ENCODE measurements around the gene THBS3. TPM values are rescaled to one million over a fixed set of nuclear protein-coding genes. Genes with fewer than 3 reads are reported as not detected.
"Not testable (repeated sequence)": the region's sequence is repeated elsewhere in the genome, so short reads cannot be mapped to it uniquely, and the experiment has no call there.

THBS3 gene
- total RNA-seq, 2 experiments from 2014 or later: 25.1 to 26.3 TPM

DNA sequence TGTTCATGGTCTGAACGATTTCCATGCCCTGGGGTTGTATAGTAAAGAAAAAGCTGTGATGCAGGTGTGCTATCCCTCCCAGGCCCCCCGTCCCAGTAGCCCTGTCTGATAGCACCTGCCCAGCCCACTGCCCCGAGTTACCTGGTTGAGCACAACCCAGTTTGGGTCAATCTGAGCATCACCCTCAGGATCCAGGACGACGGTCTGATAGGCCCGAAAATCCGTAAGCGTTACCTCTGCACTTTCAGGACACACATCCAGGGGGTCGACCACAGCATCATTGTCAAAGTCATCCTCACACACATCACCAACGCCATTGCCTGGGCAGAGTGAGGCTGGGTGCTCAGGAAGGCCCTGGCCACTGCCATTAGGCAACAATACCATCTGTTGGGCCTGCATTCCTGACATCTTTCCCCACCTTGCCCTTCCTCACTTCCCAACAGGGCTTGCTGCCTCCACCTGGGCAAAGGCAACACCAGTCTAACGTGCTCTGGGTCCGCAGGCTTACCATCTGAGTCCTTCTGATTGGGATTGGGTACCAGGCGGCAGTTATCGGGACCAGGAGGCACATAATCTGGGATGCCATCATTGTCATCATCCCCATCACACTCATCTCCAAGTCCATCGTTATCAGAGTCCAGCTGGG, 9.7 kb downstream of the THBS3 start:
- peaks cover 16% of the 10 kb centered on the region for H3K4me1 Mint-ChIP-seq
- no peak for DNase-seq
- POLR2A ChIA-PET: no interaction called here
- H3K9me3 Mint-ChIP-seq: no peaks in the 10 kb centered on the region
- H3K27me3 Mint-ChIP-seq: no peaks in the 10 kb centered on the region
- no peak overlapping the region for H3K27ac Mint-ChIP-seq
- no peak for ATAC-seq (ENCODE audit: low read depth)
- H3K4me3 Mint-ChIP-seq: no peak overlapping the region
- no peaks in the 10 kb centered on the region for H3K36me3 Mint-ChIP-seq

DNA sequence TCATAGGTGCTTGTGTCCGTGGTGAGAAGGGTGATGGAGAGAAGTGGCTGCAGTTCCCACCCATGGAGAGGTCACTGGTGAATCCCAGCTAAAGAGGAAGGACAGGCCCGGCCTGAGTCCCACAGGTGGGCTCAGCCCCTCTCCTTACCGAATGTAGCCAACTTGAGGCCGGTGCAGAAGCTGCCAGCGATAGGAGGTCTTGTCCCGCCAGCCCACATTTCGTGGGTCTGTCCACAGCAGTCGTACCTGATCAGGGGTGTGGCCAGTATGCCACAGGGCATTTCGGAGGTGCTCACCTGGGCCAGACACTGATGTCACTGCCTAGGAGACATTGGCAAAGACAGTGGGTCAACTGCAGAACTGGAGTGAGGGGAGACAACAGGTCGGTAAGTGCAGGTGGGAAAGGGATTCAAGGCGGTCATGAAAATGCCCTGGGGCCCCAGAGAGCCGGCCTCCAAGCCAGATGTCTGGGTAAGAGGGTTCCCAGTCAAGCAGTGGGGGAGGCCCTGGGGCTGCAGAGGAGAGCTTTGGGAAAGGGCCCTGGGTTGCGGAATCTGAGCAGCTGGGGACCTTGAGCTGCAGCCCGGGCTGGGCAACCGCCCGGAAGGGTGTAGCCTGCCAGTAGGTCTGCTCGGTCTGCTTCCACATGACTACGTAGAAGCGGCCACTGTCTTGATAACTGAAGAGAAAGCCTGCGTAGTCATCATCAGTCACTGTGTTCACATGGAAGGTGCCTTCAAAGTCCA, 10.6 kb downstream of the THBS3 start:
- ATAC-seq (ENCODE audit: low read depth) (no peak), DNase-seq (no peak)
- no peak overlapping the region for H3K4me3 Mint-ChIP-seq

DNA sequence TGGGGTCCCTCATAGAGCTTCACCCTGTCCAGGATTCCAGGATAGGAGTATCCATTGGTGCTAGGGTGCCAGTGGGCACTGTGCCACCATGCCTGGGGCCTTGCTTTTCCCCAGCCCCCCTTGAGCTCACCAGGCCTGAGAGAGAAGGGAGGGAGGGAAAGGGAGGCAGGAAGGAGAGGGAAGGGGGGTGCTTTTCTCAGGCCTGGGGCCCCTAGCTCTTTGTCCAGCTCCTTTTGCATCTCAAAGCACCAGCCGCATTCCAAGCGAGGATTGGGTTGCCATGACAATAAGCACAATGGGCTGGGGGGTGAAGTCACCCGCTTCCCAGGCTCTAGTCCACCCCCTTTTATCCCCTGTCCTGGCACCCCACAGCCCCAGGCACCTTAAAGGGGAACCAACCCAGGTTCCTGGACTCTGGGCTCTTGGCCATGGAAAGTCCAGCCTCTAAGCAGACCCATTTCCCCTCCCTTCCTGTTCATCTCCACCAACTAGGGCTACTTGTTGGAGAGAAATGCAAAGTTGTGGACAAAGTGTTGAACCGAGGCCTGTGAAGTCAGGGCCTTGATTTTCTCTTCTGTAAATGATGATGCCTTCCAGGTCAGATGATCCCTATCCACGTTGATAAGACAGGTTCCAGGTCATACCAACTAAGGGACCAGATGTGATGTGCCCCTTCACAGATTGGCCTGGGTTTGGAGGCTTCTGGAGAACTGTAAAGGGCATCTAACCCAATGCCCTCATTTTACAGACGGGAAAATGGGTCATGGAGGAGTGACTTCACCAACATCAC, 11.4 kb downstream of the THBS3 start:
- POLR2A ChIA-PET: interaction anchor here (0.6 to 0.8 kb wide), 2 partner anchors 42 to 48 kb away, joined by 3 read pairs; no protein-coding TSS in a partner anchor
- DNase-seq (no peak), ATAC-seq (ENCODE audit: low read depth) (no peak)
- Mint-ChIP-seq H3K27ac (no peak overlapping the region), H3K4me1 (peaks cover 27% of the 10 kb centered on the region), H3K9me3 (no peaks in the 10 kb centered on the region), H3K27me3 (no peaks in the 10 kb centered on the region), H3K4me3 (no peak overlapping the region), H3K36me3 (no peaks in the 10 kb centered on the region)

More for the DNA sequence above, 10.6 kb downstream of the THBS3 start:
- Mint-ChIP-seq H3K27ac (no peak overlapping the region), H3K36me3 (no peaks in the 10 kb centered on the region), H3K27me3 (no peaks in the 10 kb centered on the region), H3K4me1 (peaks cover 25% of the 10 kb centered on the region), H3K9me3 (no peaks in the 10 kb centered on the region)
- POLR2A ChIA-PET: no interaction called here

GRCh38 chr1:155195201-155196102, 12.2 kb downstream of the THBS3 start:
- Mint-ChIP-seq H3K27ac (peak overlapping the region; percentile 74), H3K27me3 (no peaks in the 10 kb centered on the region), H3K4me3 (peak overlapping the region; percentile 73), H3K4me1 (peaks cover 27% of the 10 kb centered on the region), H3K9me3 (no peaks in the 10 kb centered on the region), H3K36me3 (no peaks in the 10 kb centered on the region)
- ATAC-seq (ENCODE audit: low read depth) (no peak), DNase-seq (no peak)
- POLR2A ChIA-PET: interaction anchor here (0.6 to 3.5 kb wide), 13 partner anchors 8 to 862 kb away, joined by 3 to 78 read pairs (median 9); partner anchors contain the start of genes KRTCAP2, MTX1, SCAMP3 and THBS3

- H3K36me3 Mint-ChIP-seq; H3K9me3 Mint-ChIP-seq; DNase-seq; ATAC-seq (ENCODE audit: low read depth); H3K27me3 Mint-ChIP-seq: not testable (repeated sequence)
- H3K4me1 Mint-ChIP-seq: peaks cover 27% of the 10 kb centered on the region
- POLR2A ChIA-PET: interaction anchor here (0.8 to 3.5 kb wide), 16 partner anchors 9 to 342 kb away, joined by 3 to 78 read pairs (median 6); partner anchors contain the start of genes KRTCAP2, MTX1, PBXIP1 and SCAMP3
- H3K4me3 Mint-ChIP-seq: peak overlapping the region; percentile 92
- peak overlapping the region; percentile 97 for H3K27ac Mint-ChIP-seq
Observed at GRCh38 chr1:155193991-155194240, 13.8 kb downstream of the THBS3 start.

- Mint-ChIP-seq H3K9me3 (no peaks in the 10 kb centered on the region), H3K4me1 (peaks cover 27% of the 10 kb centered on the region), H3K4me3 (peak overlapping the region; percentile 92), H3K27ac (peak overlapping the region; percentile 97), H3K36me3 (no peaks in the 10 kb centered on the region), H3K27me3 (no peaks in the 10 kb centered on the region)
- POLR2A ChIA-PET: interaction anchor here (0.6 to 3.5 kb wide), 17 partner anchors 9 to 552 kb away, joined by 3 to 78 read pairs (median 7); partner anchors contain the start of genes KRTCAP2, MTX1, PBXIP1 and SCAMP3
- DNase-seq (peak; percentile 84), ATAC-seq (ENCODE audit: low read depth) (peak; percentile 51)
Observed at GRCh38 chr1:155193275-155193990, 14.3 kb downstream of the THBS3 start.

GRCh38 chr1:155192346-155193274, 15.1 kb downstream of the THBS3 start:
- Mint-ChIP-seq H3K4me3 (peak overlapping the region; percentile 92), H3K27me3 (no peaks in the 10 kb centered on the region), H3K9me3 (no peaks in the 10 kb centered on the region), H3K27ac (peak overlapping the region; percentile 97), H3K36me3 (peaks cover 2% of the 10 kb centered on the region), H3K4me1 (peaks cover 32% of the 10 kb centered on the region)
- POLR2A ChIA-PET: interaction anchor here (0.6 to 3.5 kb wide), 13 partner anchors 9 to 553 kb away, joined by 3 to 78 read pairs (median 7); partner anchors contain the start of genes KRTCAP2, MTX1, SCAMP3 and THBS3
- ATAC-seq (ENCODE audit: low read depth) (no peak), DNase-seq (no peak)

- DNase-seq (no peak), ATAC-seq (ENCODE audit: low read depth) (no peak)
- H3K9me3 Mint-ChIP-seq: no peaks in the 10 kb centered on the region
- H3K4me3 Mint-ChIP-seq: peak overlapping the region; percentile 72
- peaks cover 32% of the 10 kb centered on the region for H3K4me1 Mint-ChIP-seq
- peak overlapping the region; percentile 97 for H3K27ac Mint-ChIP-seq
- no peaks in the 10 kb centered on the region for H3K27me3 Mint-ChIP-seq
- H3K36me3 Mint-ChIP-seq: peaks cover 2% of the 10 kb centered on the region
- POLR2A ChIA-PET: interaction anchor here (0.8 to 3.5 kb wide), 3 partner anchors 14 to 17 kb away, joined by 4 to 65 read pairs (median 6); partner anchors contain the start of genes MTX1 and THBS3
Observed at GRCh38 chr1:155191904-155192303, 15.8 kb downstream of the THBS3 start.

- POLR2A ChIA-PET; ATAC-seq (ENCODE audit: low read depth); DNase-seq; H3K9me3 Mint-ChIP-seq; H3K4me3 Mint-ChIP-seq; H3K27me3 Mint-ChIP-seq; H3K27ac Mint-ChIP-seq; H3K36me3 Mint-ChIP-seq: not testable (repeated sequence)
- H3K4me1 Mint-ChIP-seq: peaks cover 28% of the 10 kb centered on the region
Observed at GRCh38 chr1:155189926-155190325, 17.8 kb downstream of the THBS3 start.

- H3K27me3 Mint-ChIP-seq: no peaks in the 10 kb centered on the region
- H3K4me3 Mint-ChIP-seq: peak overlapping the region; percentile 10
- DNase-seq (no peak), ATAC-seq (ENCODE audit: low read depth) (no peak)
- POLR2A ChIA-PET: no interaction called here
- H3K9me3 Mint-ChIP-seq: no peaks in the 10 kb centered on the region
- peaks cover 6% of the 10 kb centered on the region for H3K36me3 Mint-ChIP-seq
- peaks cover 16% of the 10 kb centered on the region for H3K4me1 Mint-ChIP-seq
- peak overlapping the region; percentile 71 for H3K27ac Mint-ChIP-seq
Observed at GRCh38 chr1:155188268-155188667, 19.4 kb downstream of the THBS3 start.

GRCh38 chr1:155187456-155187891, 20.2 kb downstream of the THBS3 start:
- Mint-ChIP-seq H3K27me3 (no peaks in the 10 kb centered on the region), H3K4me3 (no peak overlapping the region), H3K4me1 (peaks cover 11% of the 10 kb centered on the region), H3K27ac (no peak overlapping the region), H3K36me3 (peaks cover 9% of the 10 kb centered on the region), H3K9me3 (no peaks in the 10 kb centered on the region)
- DNase-seq (no peak), ATAC-seq (ENCODE audit: low read depth) (no peak)
- POLR2A ChIA-PET: no interaction called here
